Measurements from ENCODE around the gene LOC128125822.
A peak's percentile ranks its signal among the peaks of the same experiment; 100 is the strongest.
"Not testable (repeated sequence)": the region's sequence is repeated elsewhere in the genome, so short reads cannot be mapped to it uniquely, and the experiment has no call there.

Gene LOC128125822

DNA sequence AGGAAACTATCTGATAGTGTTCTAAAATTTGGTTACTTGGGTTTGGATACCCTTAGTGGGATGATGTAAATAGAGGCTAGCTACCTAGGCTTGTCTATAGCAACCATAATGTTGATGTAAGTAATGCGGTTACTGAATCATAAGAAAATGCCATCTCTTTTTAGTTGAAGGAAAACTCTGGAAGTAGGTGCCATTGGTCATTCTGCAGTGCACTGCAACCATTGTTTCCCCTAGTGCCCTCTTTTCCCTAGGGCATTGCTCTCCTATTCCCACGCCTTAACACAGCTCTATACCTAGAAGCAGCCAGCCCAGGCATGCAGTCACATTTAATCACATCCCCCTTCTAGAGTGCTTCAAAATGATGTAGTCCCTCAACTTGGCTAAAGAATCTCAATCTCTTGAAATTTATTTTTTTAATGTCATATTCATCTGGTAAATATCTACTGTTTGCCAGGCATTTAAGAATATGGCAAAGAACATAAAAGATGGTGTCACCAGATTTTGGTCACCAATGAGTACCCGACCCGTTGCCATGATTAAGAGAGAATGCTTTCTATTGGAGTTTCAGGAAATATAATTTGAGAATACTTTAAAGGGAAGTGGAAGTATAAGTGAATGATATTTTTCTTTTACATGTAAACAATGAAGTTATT lies 10.4 kb downstream of the LOC128125822 start:
- DNase-seq (ENCODE audit: low read depth in 2 of 2), result no peak

DNA sequence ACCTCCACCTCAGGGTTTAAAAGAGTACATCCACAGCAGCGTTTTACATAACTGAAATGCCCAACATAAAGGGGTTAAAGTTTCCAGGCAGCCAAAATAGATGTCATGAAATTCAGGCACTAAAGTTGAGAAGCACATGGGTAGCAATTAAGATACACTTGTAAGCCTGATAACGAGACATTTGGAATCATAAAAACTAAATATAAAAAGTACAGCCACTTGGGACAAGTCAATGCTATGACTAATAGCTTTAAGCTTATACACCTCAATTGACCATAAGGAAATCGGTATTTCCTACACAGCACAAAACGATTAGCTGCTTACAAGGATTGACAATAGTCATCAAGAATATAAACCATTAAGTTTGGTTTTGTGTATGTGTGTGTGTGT lies 11.8 kb downstream of the LOC128125822 start:
- DNase-seq (ENCODE audit: low read depth in 2 of 2), result no peak

DNA sequence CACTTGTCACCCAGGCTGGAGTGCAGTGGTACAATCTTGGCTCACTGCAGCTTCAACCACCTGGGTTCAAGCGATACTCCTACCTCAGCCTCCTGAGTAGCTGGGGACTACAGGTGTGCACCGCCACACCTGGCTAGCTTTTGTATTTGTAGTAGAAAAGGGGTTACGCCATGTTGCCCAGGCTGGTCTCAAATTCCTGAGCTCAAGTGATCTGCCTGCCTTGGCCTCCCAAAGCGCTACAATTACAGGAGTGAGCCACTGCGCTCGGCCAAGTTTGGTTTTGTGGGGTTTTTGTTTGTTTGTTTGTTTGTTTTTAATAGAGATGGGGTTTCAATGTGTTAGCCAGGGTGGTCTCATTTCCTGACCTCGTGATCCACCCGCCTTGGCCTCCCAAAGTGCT lies 12.3 kb downstream of the LOC128125822 start:
- no peak for DNase-seq (ENCODE audit: low read depth in 2 of 2)

DNA sequence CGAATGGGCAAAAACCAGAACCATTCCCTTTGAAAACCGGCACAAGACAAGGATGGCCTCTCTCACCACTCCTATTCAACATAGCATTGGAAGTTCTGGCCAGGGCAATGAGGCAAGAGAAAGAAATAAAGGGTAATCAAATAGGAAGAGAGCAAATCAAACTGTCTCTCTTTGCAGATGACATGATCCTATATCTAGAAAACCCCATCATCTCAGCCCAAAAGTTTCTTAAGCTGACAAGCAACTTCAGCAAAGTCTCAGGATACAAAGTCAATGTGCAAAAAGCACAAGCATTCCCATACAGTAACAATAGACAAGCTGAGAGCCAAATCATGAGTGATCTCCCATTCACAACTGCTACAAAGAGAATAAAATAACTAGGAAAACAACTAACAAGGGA lies 13.4 kb downstream of the LOC128125822 start:
- not testable (repeated sequence) for DNase-seq (ENCODE audit: low read depth in 2 of 2)

DNA sequence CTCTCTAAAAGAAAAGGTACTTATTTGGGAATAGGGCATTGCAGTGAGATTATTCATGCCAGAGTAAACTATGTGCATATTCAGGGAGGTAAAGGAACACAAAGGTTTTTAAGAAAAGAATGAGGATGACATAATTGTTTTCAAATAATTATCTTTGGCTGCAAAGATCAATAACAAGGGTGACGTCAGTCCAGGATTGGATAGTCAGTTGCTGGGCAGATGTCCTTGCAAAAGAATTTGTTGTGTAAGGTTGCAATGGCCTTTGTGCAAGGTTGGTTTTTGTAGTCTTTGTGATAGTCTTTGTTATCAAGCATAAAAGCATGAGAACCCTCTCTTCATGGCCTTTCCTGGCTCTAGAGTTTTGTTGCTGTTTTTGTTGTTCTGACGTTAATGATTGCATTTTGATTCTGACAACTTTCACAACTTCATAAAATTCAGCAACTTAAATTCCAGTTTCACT lies 17.7 kb downstream of the LOC128125822 start:
- no peak for DNase-seq (ENCODE audit: low read depth in 2 of 2)

DNA sequence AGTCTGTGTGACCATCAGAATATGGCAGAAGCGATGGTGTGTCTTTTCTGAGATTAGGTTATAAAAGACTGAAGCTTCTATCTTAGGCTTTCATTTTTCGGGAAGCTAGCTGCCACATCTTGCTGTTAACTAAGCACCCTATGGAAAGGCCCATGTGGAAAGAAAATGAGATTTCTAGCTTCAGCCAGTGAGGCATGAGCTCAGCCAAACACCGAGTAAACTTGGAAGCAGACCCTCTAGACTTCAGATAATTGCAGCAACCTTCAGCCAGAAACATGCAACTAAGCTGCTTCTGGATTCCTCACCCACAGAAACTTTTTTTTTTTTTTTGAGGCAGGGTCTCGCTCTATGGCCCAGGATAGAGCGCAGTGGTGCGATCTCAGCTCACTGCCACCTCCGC lies 20.6 kb downstream of the LOC128125822 start:
- DNase-seq (ENCODE audit: low read depth in 2 of 2), result no peak

DNA sequence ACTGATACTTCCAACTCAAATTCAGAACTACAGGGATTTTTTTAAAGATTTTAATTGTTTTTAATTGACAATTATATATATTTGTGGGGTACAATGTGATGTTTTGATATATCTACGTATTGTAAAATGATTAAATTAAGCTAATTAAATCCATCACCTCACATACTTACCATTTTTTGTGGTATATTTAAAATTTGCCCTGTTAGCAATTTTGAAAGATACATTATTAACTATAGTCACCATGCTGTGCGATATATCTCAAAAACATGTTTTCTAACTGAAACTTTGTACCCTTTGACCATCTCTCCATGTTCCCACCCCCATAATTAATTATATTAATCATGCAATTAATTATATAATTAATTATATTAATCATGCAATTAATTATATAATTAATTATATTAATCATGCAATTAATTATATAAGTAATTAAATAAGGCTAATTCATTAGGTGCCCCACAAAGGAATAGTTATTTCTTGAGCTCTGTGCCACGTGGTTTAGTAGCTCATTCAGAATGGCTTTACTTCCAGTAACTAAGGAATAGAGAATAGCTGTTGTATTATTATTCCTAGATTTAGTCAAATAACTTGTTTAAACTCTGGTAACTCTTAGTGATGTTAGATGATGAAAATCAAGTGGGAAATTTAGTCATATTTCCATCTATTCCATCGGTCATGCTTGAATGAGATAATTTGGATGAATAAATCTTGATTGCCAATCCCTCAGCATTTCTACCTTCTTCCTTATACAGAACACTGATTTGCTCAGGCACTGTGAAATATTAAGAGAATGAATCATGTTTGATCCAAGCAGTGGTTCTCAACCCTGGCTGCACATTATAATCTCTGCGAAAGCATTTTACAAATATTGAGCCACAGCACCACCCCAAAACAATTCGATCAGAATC lies 25.1 kb downstream of the LOC128125822 start:
- DNase-seq (ENCODE audit: low read depth in 2 of 2), result no peak

DNA sequence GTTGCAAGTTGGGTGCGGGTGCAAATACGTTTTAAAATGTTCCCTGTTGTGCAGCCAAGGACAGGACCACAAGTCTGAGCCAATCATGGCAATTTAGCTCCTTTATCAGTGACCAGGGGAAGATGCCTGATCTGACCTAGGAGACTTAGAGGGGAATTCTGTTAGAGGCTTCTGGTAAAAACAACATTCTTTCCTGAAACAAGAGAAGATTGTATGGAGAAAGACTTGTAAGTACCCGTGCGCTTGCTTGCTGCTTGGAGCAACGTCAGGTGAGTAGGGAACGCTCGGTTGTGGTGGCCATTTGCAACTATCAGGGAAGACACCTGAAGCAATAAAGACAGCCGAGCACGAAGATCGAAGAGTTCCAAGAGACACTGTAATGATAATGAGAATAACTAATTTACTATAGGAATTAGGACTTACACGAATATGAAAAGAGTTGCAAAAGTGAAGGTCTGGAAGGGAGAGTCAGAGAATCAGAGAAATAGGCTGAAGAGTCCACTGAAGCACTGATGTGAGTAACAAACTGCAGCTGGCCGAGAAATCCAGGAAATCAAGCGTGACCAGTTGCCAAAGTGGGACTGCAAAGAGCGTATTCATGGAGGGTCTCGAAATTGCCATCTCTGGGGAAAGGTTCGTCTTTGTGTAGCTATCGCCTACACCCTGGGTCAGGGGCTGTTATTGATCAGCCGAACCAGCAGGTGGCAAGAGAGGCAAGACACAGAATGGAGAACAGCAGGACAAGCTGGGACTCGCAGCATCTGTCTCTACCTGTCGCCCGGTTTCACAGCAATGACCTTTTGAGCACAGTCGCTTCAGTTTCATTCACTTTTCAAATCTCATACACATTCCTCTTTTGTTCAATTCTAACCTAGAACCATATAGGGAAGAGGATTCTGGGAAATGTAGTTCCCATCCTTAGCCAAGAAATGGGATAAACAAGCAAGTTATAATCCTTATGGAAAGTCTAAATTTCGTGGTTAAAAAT lies 26.1 kb downstream of the LOC128125822 start:
- peak; percentile 43 to 51 for DNase-seq (ENCODE audit: low read depth in 2 of 2)

DNA sequence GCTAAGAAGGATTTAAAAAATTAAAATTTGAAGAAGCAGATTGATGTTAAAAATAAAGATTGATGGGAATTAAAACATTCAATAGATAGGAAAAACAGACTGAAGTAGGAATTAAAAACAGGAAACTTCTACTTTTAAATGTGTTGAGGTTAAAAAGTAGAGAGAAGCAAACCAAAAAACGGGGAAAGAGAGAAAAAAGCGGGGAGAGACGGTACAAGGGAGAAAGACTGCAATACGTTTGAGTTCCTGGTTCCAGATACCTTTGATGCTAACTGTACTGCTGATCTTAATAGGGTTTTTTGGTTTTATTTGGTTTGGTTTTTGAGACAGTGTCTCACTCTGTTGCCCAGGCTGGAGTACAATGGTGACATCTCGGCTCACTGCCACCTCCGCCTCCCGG lies 27.0 kb downstream of the LOC128125822 start:
- DNase-seq (ENCODE audit: low read depth in 2 of 2), result no peak

DNA sequence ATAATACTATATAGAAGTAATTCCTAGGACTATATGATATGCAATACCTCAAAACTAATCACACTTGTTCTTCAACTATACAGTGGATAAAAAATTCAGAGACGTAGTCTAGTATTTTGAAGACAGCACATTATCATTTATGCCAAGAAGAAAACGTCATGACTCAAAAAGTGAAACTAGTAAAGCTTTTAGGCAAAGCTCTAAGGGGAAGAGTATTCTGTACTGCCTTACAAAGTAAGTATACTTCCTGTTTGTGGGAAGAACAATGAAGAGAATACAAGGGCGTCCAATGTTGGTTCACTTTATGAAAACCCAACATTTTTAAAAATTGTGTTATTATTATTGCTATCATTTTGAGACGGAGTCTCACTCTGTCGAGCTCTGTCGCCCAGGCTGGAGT lies 27.9 kb downstream of the LOC128125822 start:
- DNase-seq (ENCODE audit: low read depth in 2 of 2), result no peak

DNA sequence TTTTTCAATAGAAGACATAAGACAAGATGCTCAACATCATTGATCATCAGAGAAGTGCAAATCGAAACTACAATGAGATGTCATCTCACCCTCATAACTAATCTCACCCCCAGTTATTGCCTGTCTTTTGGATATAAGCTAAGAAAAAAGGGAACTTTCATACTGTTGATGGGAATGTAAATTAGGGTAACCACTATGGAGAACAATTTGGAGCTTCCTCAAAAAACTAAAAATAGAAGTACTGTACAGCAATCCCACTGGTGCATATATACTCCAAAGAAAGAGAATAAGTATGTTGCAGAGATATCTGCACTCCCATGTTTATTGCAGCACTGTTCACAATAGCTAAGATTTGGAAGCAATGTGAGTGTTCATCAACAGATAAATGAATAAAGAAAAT lies 37.0 kb downstream of the LOC128125822 start:
- DNase-seq (ENCODE audit: low read depth in 2 of 2), result no peak

DNA sequence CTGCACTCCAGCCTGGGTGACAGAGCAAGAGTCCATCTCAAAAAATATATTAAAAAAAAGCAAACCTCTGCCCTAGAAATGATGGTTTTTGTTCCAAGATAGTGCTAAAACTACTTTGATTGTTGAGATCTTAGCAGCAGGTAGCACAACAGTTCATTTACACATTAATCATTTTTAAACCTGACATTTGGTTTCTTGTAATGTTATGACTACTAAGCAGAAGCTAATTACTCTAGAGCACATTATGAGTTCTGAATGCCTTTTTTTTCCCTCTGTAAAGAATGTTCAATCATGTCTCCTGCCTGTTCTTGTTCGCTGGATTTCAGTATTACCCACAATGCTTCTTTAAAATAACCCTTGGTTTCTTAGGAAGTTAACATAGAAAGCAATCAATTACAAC lies 38.7 kb downstream of the LOC128125822 start:
- no peak for DNase-seq (ENCODE audit: low read depth in 2 of 2)

DNA sequence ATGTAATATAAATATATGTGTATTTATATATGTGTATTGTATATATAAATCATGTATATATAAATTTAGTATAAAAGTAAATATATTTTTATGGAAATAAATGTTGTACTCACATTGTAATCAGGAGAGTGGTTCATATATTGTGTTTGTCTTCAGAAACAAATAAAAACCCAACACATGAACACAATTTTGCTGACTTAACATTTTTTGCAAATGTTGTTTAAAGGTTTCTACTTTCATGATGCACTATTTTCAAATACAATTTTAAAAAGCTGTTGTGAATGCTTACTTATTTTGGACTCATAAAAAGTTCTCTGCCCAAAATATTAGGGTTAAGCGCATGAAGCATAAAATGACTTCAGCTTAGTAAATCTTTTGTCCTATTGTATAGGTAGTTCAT lies 39.3 kb downstream of the LOC128125822 start:
- no peak for DNase-seq (ENCODE audit: low read depth in 2 of 2)

DNA sequence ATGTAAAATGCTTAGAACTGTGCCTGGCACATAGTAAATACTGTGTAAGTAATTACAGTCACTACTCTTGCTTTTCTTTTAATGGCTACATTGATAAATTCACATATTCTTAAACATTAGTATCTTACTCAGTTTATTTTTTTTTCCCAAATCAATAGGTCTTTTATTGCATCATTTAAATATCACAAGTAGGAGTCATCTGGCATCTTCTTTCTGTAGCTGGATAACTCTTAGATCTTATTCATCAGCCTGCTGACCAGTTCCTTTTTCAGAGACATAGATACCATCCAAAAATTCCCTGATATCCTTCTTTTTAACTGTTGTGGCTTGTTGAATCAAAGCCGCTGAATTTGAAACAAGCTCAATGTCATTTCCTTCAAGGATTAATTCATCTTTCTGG lies 43.3 kb downstream of the LOC128125822 start:
- no peak for DNase-seq (ENCODE audit: low read depth in 2 of 2)
